Hindlimb muscle (tissue), 1 donor: ENCODE data around the gene ATP6V0A1. TPM values are rescaled to one million over a fixed set of nuclear protein-coding genes. Genes with fewer than 3 reads are reported as not detected.

Source experiments
- DNase-seq: peaks from one replicate; pipeline ENCODE4 v3.0.0-alpha.2; 2013
- polyA plus RNA-seq: library from polyadenylated mRNA; unstranded; fragments of 120-200 nt; gene quantifications from one replicate; pipeline ENCODE4 v1.2.1, GENCODE V29; 2013; ENCODE audit not compliant: insufficient read length

ATP6V0A1 gene
- polyA plus RNA-seq, 1 donor: 31.0 TPM

DNA sequence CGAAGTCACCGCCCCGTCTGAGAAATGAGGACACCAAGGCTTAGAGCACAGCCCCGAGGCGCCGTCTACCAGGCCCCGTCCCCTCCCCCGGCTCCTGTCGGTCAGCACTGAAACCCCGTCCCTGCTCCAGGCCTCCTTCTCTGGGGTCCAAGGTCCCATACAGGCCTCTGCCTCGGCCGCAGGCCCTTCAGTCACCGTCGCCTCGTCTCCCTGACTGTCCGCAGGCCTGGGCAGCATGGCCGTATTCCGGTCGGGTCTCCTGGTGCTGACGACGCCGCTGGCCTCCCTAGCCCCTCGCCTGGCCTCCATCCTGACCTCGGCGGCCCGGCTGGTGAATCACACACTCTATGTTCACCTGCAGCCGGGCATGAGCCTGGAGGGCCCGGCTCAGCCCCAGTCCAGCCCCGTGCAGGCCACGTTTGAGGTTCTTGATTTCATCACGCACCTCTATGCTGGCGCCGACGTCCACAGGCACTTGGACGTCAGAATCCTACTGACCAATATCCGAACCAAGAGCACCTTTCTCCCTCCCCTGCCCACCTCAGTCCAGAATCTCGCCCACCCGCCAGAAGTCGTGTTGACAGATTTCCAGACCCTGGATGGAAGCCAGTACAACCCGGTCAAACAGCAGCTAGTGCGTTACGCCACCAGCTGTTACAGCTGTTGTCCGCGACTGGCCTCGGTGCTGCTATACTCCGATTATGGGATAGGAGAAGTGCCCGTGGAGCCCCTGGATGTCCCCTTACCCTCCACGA, 103.9 kb downstream of the ATP6V0A1 start:
- no peak for DNase-seq

DNA sequence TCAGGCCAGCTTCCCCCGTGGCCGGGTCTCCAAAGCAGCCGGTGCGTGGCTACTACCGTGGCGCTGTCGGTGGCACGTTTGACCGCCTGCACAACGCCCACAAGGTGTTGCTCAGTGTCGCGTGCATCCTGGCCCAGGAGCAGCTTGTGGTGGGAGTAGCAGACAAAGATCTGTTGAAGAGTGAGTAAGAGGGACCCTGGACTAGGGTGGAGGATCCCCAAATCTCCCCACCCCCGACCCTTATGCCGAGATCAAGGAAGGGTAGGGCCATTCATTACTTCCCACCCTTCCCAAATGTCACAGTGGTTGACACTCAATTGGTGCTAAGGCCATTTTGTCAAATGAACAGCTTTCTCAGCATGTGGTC, 104.4 kb downstream of the ATP6V0A1 start:
- no peak for DNase-seq

DNA sequence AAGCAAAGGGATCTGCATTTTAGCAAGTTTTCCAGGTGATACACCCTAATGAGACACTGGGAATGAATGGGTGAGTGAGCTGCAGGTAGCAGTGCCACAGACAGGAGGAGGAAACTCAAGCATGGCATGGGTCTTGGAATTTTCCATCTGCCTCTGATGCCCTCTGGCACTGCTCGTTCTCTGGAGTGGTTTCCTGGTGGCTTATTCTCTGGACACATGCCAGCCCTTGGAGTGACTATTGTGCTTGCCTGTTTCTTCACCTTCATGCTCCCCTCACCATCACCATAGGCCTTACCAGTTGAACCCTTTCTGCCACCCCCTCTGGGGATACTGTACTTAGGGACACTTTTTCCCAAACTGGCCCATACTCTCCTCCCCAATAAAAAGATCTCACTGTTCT, 104.9 kb downstream of the ATP6V0A1 start:
- no peak for DNase-seq

DNA sequence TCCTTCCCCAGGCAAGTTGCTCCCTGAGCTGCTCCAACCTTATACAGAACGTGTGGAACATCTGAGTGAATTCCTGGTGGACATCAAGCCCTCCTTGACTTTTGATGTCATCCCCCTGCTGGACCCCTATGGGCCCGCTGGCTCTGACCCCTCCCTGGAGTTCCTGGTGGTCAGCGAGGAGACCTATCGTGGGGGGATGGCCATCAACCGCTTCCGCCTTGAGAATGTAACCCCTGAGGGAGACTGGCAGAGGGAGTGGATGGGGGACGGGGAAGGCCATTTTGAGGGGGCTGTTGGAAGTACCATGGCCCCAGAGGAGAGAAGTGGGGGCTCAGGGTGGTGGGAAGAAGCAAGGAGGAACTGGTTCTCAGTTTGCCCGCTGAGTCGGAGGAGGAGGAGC, 105.3 kb downstream of the ATP6V0A1 start:
- DNase-seq: no peak

DNA sequence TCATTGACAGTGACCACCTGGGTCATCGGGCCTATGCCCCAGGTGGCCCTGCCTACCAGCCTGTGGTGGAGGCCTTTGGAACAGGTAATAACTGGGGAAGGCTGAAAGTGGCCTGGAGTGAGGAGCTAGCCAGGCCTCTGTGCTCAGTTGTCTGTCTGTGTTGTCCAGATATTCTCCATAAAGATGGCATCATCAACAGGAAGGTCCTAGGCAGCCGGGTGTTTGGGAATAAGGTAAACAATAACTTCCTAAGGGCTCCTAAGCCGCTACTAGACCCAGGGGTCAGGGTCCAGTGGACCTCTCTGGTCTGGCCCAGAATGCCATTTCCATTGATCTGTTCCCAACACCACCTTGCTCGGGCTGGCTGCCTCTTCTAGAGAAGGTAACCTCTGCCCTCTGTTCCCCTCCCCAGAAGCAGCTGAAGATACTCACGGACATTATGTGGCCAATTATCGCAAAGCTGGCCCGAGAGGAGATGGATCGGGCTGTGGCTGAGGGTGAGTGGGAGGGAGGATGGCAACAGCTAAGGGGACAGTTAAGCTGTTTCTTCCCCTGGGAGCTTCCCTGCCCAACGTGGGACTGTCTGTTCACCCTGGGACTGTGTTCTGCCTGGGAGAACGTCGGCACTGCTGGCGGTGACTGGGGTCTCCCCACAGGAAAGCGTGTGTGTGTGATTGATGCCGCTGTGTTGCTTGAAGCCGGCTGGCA, 106.3 kb downstream of the ATP6V0A1 start:
- no peak for DNase-seq

DNA sequence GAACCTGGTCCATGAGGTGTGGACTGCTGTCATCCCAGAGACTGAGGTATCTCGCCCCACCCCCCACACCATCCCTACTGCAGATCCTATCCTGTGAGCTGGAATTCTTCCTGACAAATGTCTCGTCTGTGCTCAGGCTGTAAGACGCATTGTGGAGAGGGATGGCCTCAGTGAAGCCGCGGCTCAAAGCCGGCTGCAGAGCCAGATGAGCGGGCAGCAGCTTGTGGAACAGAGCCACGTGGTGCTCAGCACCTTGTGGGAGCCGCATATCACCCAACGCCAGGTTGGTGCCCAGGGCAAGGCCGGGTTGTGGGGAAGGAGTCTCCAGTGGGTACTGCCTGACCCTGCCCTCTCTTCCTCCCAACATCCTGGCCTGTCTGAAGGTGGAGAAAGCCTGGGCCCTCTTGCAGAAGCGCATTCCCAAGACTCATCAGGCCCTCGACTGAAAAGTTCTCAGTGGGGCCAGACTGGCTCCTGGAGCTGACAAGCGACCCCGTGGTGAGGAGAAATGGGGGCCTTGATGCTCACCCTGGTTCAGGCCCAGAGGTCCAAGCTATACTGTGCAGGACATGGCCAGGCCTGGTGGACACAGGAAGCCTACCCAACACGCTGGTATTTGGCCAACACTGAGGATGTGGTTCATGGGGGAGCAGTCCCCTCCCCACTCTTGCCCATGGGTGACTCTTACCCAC, 107.0 kb downstream of the ATP6V0A1 start:
- DNase-seq: no peak

DNA sequence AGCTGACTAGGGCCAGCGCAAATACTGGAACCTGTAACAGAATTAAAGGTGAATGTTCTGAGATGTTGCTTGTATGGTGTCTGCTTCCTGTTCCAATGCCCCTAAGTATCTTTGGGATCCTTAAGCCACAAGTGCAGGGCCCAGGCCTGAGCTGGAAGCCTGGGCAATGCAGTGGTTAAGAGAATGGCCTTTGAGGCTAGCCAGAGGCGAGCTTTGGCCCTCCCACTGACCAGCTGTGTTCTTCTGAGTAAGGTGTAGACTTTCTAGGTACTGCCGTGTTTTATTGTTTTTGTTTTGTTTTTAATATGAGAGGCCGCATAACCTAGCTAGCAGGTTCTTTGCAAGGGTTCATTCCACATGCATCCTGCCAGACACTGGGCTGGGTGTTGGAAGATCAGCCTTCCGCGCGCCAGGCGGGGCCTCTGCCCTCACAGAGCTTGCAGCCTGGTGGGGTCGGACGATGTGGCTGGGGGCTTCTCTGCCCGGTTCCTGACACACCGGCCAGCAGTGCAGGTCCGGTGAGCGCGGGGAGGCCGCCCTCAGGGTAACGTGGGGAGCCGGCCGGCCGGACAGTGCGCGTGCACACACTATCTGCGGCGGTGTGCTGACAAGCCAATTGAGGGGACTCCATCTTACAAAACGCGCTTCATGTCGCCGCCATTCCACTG, 107.7 kb downstream of the ATP6V0A1 start:
- no peak for DNase-seq

DNA sequence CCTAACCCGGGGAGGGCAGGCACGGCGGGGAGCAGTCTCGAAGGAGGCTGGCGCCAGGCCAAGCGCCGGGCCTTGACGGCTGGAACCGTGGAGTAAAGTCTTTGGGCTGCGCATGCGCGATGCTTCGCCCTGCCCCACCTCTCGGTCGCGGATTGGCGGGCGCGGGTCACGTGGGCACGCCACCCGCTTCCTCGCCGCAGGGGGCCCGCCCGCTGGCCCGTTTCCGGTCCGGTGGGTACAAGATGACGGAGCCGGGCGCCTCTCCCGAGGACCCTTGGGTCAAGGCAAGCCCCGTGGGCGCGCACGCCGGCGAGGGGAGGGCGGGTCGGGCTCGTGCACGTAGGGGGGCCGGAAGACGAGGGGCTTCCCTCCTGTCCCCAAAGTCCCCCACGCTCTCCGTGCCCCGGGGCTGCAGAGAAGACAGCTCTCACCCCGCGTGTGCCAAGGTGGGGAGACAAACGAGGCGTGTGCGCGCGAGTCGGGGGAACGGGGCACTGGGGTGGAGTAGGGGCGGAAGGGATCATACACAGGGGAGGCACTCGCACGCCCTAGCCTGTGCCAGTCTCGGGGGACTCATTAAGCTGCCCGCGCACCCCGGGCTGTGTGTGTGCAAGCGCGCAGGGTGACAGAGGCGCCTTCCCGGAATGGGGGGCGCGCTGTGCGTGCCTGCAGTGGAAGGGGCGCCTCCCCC, 108.3 kb downstream of the ATP6V0A1 start, which contains the start of gene MLX:
MLX (plus strand) TSS at position 218 of the 691 bp plus-strand sequence; CDS start at position 243, 25 bp downstream.
- DNase-seq: peak; percentile 90

DNA sequence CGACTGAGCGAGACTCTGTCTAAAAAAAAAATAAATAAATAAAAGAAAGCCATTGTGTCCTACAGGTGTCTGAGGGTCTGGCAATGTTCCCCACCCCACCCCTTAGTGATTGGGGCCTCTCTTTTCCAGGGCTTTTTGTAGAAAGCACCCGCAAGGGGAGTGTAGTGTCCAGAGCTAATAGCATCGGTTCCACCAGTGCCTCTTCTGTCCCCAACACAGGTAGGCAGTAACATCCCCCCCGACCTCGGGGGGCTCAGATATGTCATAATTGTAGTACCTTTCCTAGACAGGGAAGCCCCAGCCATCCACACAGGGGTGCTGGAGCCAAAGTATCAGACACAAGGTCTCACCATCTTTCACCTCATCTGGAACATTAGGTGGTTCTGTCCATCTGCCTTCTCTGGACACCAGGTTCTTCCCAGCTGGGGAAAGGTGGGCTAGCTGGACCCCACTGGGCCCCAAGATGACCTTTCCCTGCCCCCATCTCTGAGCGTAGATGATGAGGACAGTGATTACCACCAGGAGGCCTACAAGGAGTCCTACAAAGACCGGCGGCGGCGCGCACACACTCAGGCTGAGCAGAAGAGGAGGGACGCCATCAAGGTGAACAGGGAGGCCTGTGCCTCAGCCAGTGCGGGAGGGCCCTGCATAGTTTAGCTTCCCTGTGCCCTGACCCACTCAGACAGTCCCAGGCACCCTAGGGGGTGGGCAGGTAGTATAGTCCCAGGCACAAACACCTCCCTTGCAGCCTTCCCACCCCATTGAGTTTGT, 109.8 kb downstream of the ATP6V0A1 start:
- no peak for DNase-seq

DNA sequence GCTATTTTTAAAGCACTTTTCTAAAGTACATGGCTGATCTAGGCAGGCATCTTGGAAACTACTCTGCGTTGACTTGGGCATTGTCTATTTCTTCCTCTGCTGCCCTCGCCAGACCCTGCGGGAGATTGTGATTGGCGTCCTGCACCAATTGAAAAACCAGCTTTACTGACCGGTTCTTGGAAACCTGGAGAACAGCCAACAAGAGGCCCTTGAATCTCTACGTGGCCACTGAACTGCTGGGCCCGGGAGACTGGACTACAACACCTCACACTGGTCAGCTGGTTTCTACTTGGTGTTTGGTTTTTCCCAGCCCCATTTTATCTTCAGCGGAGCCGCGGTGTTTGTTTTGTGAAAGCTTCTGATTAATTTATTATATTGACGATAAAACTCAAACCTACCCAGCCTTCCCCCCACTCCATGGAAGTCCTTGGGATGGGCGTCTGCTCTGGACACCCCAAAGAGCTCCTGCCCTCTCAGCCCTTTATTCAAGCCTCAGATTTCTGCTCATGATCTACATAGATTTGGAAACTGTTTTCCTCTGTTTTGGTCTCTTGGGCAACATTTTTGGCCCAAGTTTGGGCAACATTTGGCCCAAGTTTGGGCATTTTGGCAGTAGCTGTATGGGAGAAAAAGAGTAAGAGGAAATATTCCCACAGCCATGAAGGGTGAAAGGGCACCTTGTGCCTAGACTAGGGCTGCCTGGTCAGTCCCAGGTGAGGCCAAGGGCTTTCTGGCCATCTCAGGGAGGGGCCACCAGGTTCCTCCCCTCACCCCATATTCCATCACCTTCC, 113.0 kb downstream of the ATP6V0A1 start:
- no peak for DNase-seq

Other genes starting within 250 kb of the ATP6V0A1 start
- gene STAT5B, start 182.5 kb upstream of the ATP6V0A1 start, polyA plus RNA-seq: 45.6 TPM
- gene STAT5A, start 170.4 kb upstream of the ATP6V0A1 start, polyA plus RNA-seq: 22.1 TPM
- gene STAT3, start 70.4 kb upstream of the ATP6V0A1 start, polyA plus RNA-seq: 70.4 TPM
- gene CAVIN1, start 35.6 kb upstream of the ATP6V0A1 start, polyA plus RNA-seq: 301 TPM
- 22.7 TPM for gene NAGLU, start 77.4 kb downstream of the ATP6V0A1 start, polyA plus RNA-seq
- gene HSD17B1, start 94.0 kb downstream of the ATP6V0A1 start, polyA plus RNA-seq: 3.3 TPM
- 28.6 TPM for gene COASY, start 103.3 kb downstream of the ATP6V0A1 start, polyA plus RNA-seq
- 35.2 TPM for gene MLX, start 108.2 kb downstream of the ATP6V0A1 start, polyA plus RNA-seq
- gene PSMC3IP, start 118.9 kb downstream of the ATP6V0A1 start, polyA plus RNA-seq: 10.2 TPM
- gene RETREG3, start 150.5 kb downstream of the ATP6V0A1 start, polyA plus RNA-seq: 39.5 TPM
- gene TUBG1, start 150.8 kb downstream of the ATP6V0A1 start, polyA plus RNA-seq: 33.6 TPM
- gene TUBG2, start 200.4 kb downstream of the ATP6V0A1 start, polyA plus RNA-seq: 14.7 TPM
- gene PLEKHH3, start 218.1 kb downstream of the ATP6V0A1 start, polyA plus RNA-seq: 62.6 TPM
- gene CCR10, start 223.0 kb downstream of the ATP6V0A1 start, polyA plus RNA-seq: 3.2 TPM
- gene CNTNAP1, start 223.7 kb downstream of the ATP6V0A1 start, polyA plus RNA-seq: 12.1 TPM